Chondrocyte (in vitro differentiated cells): ENCODE data around the gene C19orf12. TPM values are rescaled to one million over a fixed set of nuclear protein-coding genes. Genes with fewer than 3 reads are reported as not detected.
A peak's percentile ranks its signal among the peaks of the same experiment; 100 is the strongest.

ENCODE experiments used
- DNase-seq: peaks from one replicate; pipeline ENCODE4 v3.0.0; 2021; ENCODE audit warnings: mixed read lengths, low spot score
- H3K27ac Mint-ChIP-seq: one replicate; pipeline ENCODE4 v1.8.0; 2021; ENCODE audit warnings: mild to moderate bottlenecking, moderate library complexity, mixed read lengths; ENCODE audit not compliant: unreplicated experiment
- H3K27me3 Mint-ChIP-seq: 2 replicates; pipeline ENCODE4 v1.8.0; 2021; ENCODE audit warnings: low read depth, mixed read lengths
- H3K36me3 Mint-ChIP-seq: 2 replicates; pipeline ENCODE4 v1.8.0; 2021; ENCODE audit warnings: low read depth, mixed read lengths
- H3K4me1 Mint-ChIP-seq: 2 replicates; pipeline ENCODE4 v1.8.0; 2021; ENCODE audit warnings: low read depth, mild to moderate bottlenecking, mixed read lengths
- H3K4me3 Mint-ChIP-seq: one replicate; pipeline ENCODE4 v1.8.0; 2021; ENCODE audit warnings: mild to moderate bottlenecking, moderate library complexity, mixed read lengths; ENCODE audit not compliant: unreplicated experiment
- H3K9me3 Mint-ChIP-seq: 2 replicates; pipeline ENCODE4 v1.8.0; 2021; ENCODE audit warnings: low read depth, mixed read lengths
- CTCF ChIP-seq: fragments of 200-600 bp; sonication (generic); IDR thresholded peaks from 2 replicates; pipeline ENCODE4 v1.5.0; 2021; ENCODE audit warnings: antibody characterized with exemption, mild to moderate bottlenecking, moderate library complexity
- total RNA-seq: library from RNA; stranded (reverse); gene quantifications from 3 replicates; pipeline ENCODE4 v1.2.1, GENCODE V29; 2021

C19orf12 gene
- total RNA-seq, 1 donor from 2014 or later = 46.4 TPM

DNA sequence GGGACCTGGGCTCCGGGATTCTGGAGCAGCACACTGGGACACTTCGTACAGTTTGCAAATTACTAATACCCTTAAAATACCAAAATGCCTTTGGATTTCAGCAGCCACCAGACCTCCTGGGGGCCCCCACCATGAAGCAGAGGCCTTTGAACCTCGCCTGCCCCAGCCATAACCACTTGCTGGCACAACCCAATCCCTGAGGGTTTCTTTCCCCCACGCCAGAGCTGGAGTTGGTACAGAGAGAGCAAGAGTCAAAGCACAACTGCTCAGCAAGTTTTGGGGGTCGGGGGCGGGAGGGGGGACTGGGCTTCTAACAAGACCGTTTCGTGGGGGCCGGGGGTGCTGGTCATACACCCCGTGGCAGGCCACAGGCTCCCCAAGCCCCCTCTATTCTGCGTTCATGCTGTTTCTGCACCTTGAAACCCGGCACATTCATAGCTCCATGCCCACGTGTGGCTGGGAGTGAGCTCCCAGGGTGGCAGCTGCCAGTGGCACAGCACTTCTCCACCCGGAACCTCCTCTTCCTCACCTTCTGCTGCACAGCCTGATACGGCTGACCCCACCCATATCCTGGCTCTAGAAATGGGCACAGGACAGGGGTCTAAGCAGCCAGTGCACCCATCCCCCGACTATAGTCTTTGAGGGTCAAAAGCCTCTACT is 32.7 kb downstream of the C19orf12 start:
- Mint-ChIP-seq H3K27me3 (no peaks in the 10 kb centered on the region), H3K4me3 (no peak overlapping the region), H3K4me1 (peaks cover 55% of the 10 kb centered on the region), H3K36me3 (peaks cover 1% of the 10 kb centered on the region), H3K9me3 (no peaks in the 10 kb centered on the region), H3K27ac (peak overlapping the region; percentile 82)
- no peak for DNase-seq
- TF ChIP-seq CTCF = no peak

DNA sequence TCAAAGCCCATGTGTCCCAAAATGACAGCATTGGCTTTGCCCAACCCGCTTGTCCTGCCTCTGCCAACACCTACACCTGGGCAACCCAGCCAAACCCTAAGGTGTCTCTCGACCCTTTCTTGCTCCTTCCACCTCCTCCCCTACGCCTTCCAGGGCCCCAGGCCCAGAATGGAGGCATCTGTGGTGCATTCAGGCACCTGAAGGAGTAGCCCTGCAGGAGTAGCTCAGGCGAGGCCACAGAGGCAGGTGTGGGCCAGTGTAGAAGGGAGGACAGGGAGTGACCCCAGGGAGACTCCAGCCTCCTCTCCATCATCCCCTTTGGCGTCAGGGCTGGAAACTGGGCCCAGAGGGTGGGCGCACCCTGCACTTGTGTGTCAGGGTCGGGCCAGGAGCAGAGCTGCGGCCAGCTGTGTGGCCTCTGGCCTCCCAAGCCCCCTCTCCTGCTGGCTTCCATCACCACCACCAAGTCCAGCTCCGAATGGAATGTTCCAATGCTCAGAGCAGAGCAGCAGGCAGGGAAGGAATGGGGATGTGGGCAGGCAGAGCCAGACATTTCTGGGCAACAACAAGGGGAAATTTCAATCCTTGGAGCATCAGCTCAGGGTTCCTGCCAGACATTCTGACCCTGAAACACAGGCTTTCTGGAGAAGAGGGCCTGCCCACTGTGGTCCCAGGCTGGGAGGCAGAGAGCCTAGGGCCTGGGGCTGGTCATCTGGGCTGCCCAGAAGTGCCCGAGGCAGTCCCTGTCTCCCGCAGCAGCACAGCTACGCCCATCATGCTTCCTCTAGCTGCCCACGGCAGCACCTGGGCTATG is 33.4 kb downstream of the C19orf12 start:
- Mint-ChIP-seq H3K27ac (peak overlapping the region; percentile 82), H3K4me1 (peaks cover 48% of the 10 kb centered on the region), H3K4me3 (no peak overlapping the region), H3K36me3 (peaks cover 1% of the 10 kb centered on the region), H3K27me3 (no peaks in the 10 kb centered on the region), H3K9me3 (no peaks in the 10 kb centered on the region)
- DNase-seq = no peak
- TF ChIP-seq CTCF = no peak

DNA sequence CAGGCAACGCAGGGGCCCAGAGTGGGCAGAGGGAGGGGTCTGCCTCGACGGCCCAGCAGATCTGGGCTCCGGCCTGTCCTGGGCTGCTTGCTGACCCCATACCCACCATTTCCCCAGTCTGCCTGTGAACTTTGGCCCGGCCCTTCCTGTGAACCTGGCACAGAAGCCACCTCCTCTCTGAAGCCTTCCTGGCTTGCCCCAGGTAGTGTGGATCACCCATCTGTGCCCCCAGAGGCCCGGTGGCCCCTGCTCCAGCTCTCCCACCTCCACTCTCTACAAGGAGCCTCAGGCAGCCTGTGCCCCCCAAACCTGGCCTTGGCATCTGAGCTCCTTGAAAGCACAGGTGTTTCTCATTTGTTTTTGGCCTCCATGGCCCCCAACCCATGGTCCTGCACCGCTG is 34.1 kb downstream of the C19orf12 start:
- H3K27ac Mint-ChIP-seq = peak overlapping the region; percentile 36

DNA sequence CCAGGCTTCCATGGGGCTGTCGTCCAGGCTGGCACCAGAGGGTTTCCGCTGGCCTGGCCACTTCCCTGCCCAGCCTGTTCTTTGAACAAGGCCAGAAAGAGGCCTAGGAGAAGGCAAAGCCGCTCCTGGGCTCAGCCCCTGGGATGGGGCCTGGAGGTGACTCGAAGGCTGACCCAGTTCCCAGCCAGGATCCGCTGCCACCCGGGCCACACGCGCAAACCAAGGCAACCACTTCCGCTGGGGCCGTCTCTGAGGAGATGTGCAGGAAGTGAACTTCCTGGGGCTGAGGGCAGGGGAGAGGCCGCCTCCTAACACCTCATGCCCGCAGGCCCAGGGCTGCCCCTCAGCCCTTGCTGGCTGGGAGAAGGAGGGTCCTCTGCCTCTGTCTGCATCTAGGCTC is 34.6 kb downstream of the C19orf12 start:
- Mint-ChIP-seq H3K4me1 (peaks cover 39% of the 10 kb centered on the region), H3K27me3 (no peaks in the 10 kb centered on the region), H3K4me3 (no peak overlapping the region), H3K9me3 (no peaks in the 10 kb centered on the region), H3K27ac (no peak overlapping the region), H3K36me3 (peaks cover 4% of the 10 kb centered on the region)
- no peak for TF ChIP-seq CTCF
- no peak for DNase-seq

More for the DNA sequence above, 34.1 kb downstream of the C19orf12 start:
- no peak overlapping the region for H3K4me3 Mint-ChIP-seq
- H3K36me3 Mint-ChIP-seq = peaks cover 3% of the 10 kb centered on the region
- H3K9me3 Mint-ChIP-seq = no peaks in the 10 kb centered on the region
- H3K27me3 Mint-ChIP-seq = no peaks in the 10 kb centered on the region
- peaks cover 43% of the 10 kb centered on the region for H3K4me1 Mint-ChIP-seq
- TF ChIP-seq CTCF = no peak
- DNase-seq = no peak

DNA sequence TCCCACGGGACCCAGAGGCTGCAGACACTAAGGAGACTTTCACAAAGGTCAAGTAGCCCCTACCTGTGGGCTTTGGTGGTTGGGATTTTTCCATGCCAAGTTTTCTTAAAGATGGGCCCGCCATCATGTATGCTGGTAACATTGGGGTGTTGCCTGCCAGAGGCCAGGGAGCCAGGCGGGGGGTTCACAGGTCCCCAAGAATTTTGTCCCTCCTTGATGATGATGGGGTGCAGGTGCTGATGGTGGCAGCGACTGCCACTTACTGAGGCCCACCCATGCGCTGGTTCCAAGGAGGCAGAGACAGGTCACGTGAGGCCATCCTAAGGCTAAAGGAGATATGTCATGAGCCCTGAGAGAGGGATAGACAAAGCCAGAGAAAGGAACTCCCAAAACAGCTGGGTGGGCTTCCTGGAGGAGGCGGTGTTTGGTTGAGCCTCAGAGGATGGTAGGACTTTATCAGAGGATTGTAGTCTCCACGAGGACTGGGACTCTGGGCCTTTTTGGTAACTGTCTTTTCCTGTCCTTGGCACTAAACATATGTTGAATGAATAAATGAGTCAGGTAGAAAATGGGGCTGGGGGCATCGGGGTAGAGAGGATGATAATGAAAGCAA is 35.4 kb downstream of the C19orf12 start:
- TF ChIP-seq CTCF = no peak
- Mint-ChIP-seq H3K4me1 (peaks cover 31% of the 10 kb centered on the region), H3K9me3 (no peaks in the 10 kb centered on the region), H3K27ac (peak overlapping the region; percentile 23), H3K27me3 (no peaks in the 10 kb centered on the region), H3K4me3 (no peak overlapping the region), H3K36me3 (peaks cover 5% of the 10 kb centered on the region)
- DNase-seq = no peak
